Nephron progenitor cell (in vitro differentiated cells): ENCODE results near the gene STX17.

Experiments used
- DNase-seq: peaks from one replicate; pipeline ENCODE4 v3.0.0; 2021
- H3K27ac Mint-ChIP-seq: 2 replicates; pipeline ENCODE4 v1.8.0; 2021; ENCODE audit warnings: mild to moderate bottlenecking, moderate library complexity, mixed read lengths
- H3K27me3 Mint-ChIP-seq: 2 replicates; pipeline ENCODE4 v1.8.0; 2021; ENCODE audit warnings: mild to moderate bottlenecking, low read depth, mixed read lengths; ENCODE audit not compliant: poor library complexity
- H3K36me3 Mint-ChIP-seq: 2 replicates; pipeline ENCODE4 v1.8.0; 2021; ENCODE audit warnings: low read depth, mixed read lengths
- H3K4me1 Mint-ChIP-seq: 2 replicates; pipeline ENCODE4 v1.8.0; 2021; ENCODE audit warnings: mixed read lengths
- H3K4me3 Mint-ChIP-seq: 2 replicates; pipeline ENCODE4 v1.8.0; 2021; ENCODE audit warnings: mild to moderate bottlenecking, moderate library complexity, mixed read lengths
- H3K9me3 Mint-ChIP-seq: 2 replicates; pipeline ENCODE4 v1.8.0; 2021; ENCODE audit warnings: mild to moderate bottlenecking, moderate library complexity, mixed read lengths
- TF ChIP-seq, protein P1 (sequence below): fragments of 200-600 bp; sonication (generic); IDR thresholded peaks from 2 replicates; pipeline ENCODE4 v1.5.0; 2021; ENCODE audit warnings: antibody characterized with exemption

The STX17 gene

DNA sequence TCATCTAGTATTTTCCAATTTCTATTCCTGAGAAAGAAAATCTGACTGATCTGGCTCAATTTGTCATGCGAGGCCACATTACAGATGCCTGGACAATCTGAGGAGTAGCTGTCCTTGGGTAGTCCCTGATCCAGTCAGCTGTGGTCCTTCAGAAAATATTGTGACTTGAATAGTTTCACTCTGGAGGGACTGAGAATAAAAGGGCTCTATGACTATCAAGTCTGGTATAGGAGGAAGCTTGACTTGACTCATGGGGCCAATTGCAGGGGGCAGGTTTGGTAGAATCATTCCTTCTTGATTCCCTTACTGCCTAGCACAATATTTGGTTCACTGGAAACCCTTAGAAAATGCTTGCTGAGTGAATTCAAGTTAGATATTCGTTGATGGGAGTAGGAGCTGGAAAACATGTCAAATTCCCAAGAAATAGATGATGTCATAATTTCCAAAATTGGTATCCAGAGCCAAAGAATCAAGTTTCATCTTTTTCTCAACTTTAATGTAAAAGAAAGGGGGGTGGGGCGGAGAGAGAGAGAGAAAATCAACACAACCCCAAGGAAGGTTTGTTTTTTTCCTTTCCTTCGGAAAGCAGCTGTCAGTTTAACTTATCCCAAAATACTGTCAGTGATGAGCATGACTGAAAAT lies 32.4 kb upstream of the STX17 start:
- no peak for DNase-seq
- Mint-ChIP-seq H3K27ac (no peak overlapping the region), H3K4me3 (no peak overlapping the region), H3K27me3 (peaks cover 16% of the 10 kb centered on the region), H3K4me1 (peaks cover 13% of the 10 kb centered on the region), H3K9me3 (no peaks in the 10 kb centered on the region), H3K36me3 (no peaks in the 10 kb centered on the region)
- TF ChIP-seq, protein P1, sequence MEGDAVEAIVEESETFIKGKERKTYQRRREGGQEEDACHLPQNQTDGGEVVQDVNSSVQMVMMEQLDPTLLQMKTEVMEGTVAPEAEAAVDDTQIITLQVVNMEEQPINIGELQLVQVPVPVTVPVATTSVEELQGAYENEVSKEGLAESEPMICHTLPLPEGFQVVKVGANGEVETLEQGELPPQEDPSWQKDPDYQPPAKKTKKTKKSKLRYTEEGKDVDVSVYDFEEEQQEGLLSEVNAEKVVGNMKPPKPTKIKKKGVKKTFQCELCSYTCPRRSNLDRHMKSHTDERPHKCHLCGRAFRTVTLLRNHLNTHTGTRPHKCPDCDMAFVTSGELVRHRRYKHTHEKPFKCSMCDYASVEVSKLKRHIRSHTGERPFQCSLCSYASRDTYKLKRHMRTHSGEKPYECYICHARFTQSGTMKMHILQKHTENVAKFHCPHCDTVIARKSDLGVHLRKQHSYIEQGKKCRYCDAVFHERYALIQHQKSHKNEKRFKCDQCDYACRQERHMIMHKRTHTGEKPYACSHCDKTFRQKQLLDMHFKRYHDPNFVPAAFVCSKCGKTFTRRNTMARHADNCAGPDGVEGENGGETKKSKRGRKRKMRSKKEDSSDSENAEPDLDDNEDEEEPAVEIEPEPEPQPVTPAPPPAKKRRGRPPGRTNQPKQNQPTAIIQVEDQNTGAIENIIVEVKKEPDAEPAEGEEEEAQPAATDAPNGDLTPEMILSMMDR = no peak

GRCh38 chr9:99876190-99876589 lies 30.3 kb upstream of the STX17 start:
- no peak for DNase-seq
- TF ChIP-seq, protein P1 = no peak
- Mint-ChIP-seq H3K36me3 (no peaks in the 10 kb centered on the region), H3K4me1 (no peaks in the 10 kb centered on the region), H3K27ac (no peak overlapping the region), H3K9me3 (peaks cover 6% of the 10 kb centered on the region), H3K4me3 (no peak overlapping the region), H3K27me3 (peaks cover 16% of the 10 kb centered on the region)

DNA sequence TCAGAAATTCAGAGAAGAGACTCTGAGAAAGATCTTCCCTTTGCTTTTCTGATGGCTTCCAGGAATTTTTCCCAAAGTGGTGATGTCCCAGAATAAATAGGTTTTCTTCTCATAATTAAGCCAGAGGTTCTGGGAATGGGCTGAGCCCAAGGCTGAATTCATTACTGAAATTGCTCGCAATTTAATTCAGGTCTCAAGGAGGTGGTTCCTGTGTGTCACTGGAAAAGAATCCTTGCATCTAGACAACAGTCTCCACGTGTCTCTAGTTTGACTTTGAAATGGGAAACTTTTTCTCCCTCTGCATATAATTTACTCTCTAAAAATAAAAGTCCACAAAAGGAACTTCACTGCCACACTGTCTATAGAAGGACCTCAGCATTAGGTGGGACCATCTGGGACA lies 27.8 kb upstream of the STX17 start:
- peaks cover 15% of the 10 kb centered on the region for H3K27me3 Mint-ChIP-seq
- no peak for DNase-seq

GRCh38 chr9:99881769-99882168 lies 24.7 kb upstream of the STX17 start:
- Mint-ChIP-seq H3K4me1 (no peaks in the 10 kb centered on the region), H3K27ac (no peak overlapping the region)

More for the DNA sequence above, 27.8 kb upstream of the STX17 start:
- no peaks in the 10 kb centered on the region for H3K4me1 Mint-ChIP-seq
- H3K36me3 Mint-ChIP-seq = no peaks in the 10 kb centered on the region
- H3K27ac Mint-ChIP-seq = no peak overlapping the region
- TF ChIP-seq, protein P1 = no peak
- no peak overlapping the region for H3K4me3 Mint-ChIP-seq
- peaks cover 6% of the 10 kb centered on the region for H3K9me3 Mint-ChIP-seq

GRCh38 chr9:99885747-99886146 lies 20.7 kb upstream of the STX17 start:
- H3K27ac Mint-ChIP-seq = no peak overlapping the region
- DNase-seq = no peak
- TF ChIP-seq, protein P1 = no peak
- no peaks in the 10 kb centered on the region for H3K27me3 Mint-ChIP-seq
- H3K4me3 Mint-ChIP-seq = no peak overlapping the region
- H3K4me1 Mint-ChIP-seq = no peaks in the 10 kb centered on the region
- no peaks in the 10 kb centered on the region for H3K36me3 Mint-ChIP-seq
- H3K9me3 Mint-ChIP-seq = no peaks in the 10 kb centered on the region

More at GRCh38 chr9:99881769-99882168, 24.7 kb upstream of the STX17 start:
- Mint-ChIP-seq H3K4me3 (no peak overlapping the region), H3K9me3 (peaks cover 6% of the 10 kb centered on the region), H3K27me3 (peaks cover 5% of the 10 kb centered on the region), H3K36me3 (no peaks in the 10 kb centered on the region)
- no peak for DNase-seq
- TF ChIP-seq, protein P1 = no peak

DNA sequence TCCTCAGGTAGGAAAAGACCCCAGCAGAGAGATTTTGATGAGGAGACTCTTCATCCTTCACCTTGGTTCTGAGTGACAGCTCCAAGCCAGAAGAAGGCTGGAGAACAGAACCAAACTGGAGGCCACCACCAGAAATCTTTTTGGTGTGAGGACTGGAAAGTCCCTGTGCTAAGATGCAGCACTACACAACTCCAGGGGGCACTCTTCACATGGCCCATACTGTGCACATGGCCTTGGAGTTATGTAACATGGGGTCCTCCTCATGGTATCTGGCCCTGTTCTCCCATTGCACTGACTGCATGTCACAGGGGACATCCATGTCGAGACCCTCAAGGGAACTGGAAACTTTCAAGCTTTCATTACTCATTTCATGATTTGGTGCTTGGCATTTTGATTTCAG lies 17.3 kb upstream of the STX17 start:
- Mint-ChIP-seq H3K4me3 (no peak overlapping the region), H3K9me3 (no peaks in the 10 kb centered on the region), H3K27ac (no peak overlapping the region), H3K27me3 (peaks cover 2% of the 10 kb centered on the region), H3K36me3 (no peaks in the 10 kb centered on the region), H3K4me1 (no peaks in the 10 kb centered on the region)
- TF ChIP-seq, protein P1 = no peak
- no peak for DNase-seq
